GM13976 (cell line): ENCODE data around the gene ARHGAP42.

Experiments
- DNase-seq: peaks from one replicate; pipeline ENCODE4 v3.0.0; 2012; ENCODE audit warnings: low spot score
- CTCF ChIP-seq: IDR thresholded peaks from 2 replicates; pipeline ENCODE4 v1.5.1; 2012; ENCODE audit warnings: borderline replicate concordance, mild to moderate bottlenecking; ENCODE audit not compliant: insufficient read depth; ENCODE audit errors: extremely low read depth, missing control alignments, control extremely low read depth
- in situ Hi-C: fragments of 300-500 bp; cut with MboI; formaldehyde crosslinking; loops from one replicate; pipeline ENCODE4 v1.12.0; 2022; ENCODE audit warnings: low sequenced_read_pairs, mixed read lengths, inconsistent platforms; ENCODE audit not compliant: unreplicated experiment

The ARHGAP42 gene

GRCh38 chr11:100876815-100877520 is 189.9 kb downstream of the ARHGAP42 start:
- peak; percentile 40 for DNase-seq
- in situ Hi-C loops = no loop called here
- TF ChIP-seq CTCF = no peak

- DNase-seq = no peak
- in situ Hi-C loops = no loop called here
- TF ChIP-seq CTCF = no peak
These were observed 191.4 kb downstream of the ARHGAP42 start for GRCh38 chr11:100878474-100878873.

GRCh38 chr11:100882957-100883356 is 195.9 kb downstream of the ARHGAP42 start:
- DNase-seq = no peak
- no peak for TF ChIP-seq CTCF
- in situ Hi-C loops = no loop called here

- in situ Hi-C loops = no loop called here
- no peak for TF ChIP-seq CTCF
- DNase-seq = no peak
These were observed 196.7 kb downstream of the ARHGAP42 start for GRCh38 chr11:100883830-100884229.

GRCh38 chr11:100887659-100888058 is 200.6 kb downstream of the ARHGAP42 start:
- TF ChIP-seq CTCF = no peak
- in situ Hi-C loops = no loop called here

GRCh38 chr11:100888836-100889235 is 201.7 kb downstream of the ARHGAP42 start:
- in situ Hi-C loops = no loop called here
- no peak for TF ChIP-seq CTCF
- no peak for DNase-seq

More at GRCh38 chr11:100887659-100888058, 200.6 kb downstream of the ARHGAP42 start:
- no peak for DNase-seq
